ENCODE measurements around the gene BANF2. TPM values are rescaled to one million over a fixed set of nuclear protein-coding genes. Genes with fewer than 3 reads are reported as not detected.

BANF2 gene
- total and polyA plus RNA-seq, 2 of the 8 experiments (the other 6 are each of a cell fraction or from before 2014, with no cell fraction given), result not detected

- H3K4me1 ChIP-seq (replicated peaks in 1 of 4; ENCODE audit: control insufficient read depth in 3 of 4, insufficient read depth in 4 of 4, low read length in 3 of 4), result peaks cover 4 to 13% (median 10%) of the 10 kb centered on the region in 4 experiments
- no peak overlapping the region for H3K4me3 ChIP-seq (ENCODE audit: extremely low read depth in 1 of 4, insufficient read depth in 2 of 4, low read depth in 3 of 4, low read length in 4 of 4)
- H2BK120ac ChIP-seq (replicated peaks; ENCODE audit: low read depth, low read length), result peak overlapping the region; percentile 88
- no peaks in the 10 kb centered on the region for H3K79me1 ChIP-seq (ENCODE audit: low read depth, low read length)
- TF ChIP-seq JUND (IDR thresholded peaks at IDR 0.05; ENCODE audit: low read length) (no peak), SUZ12 (IDR thresholded peaks at IDR 0.05; ENCODE audit: low read length) (no peak), MAFK (IDR thresholded peaks at IDR 0.05; ENCODE audit: low read depth, low read length) (no peak), NRF1 (IDR thresholded peaks at IDR 0.05; ENCODE audit: low read depth, low read length) (no peak), SIX5 (IDR thresholded peaks at IDR 0.05; ENCODE audit: low read depth, low read length) (no peak), FOSL1 (IDR thresholded peaks at IDR 0.05; ENCODE audit: insufficient read depth, low read depth, low read length) (no peak), BCL11A (IDR thresholded peaks at IDR 0.05; ENCODE audit: low read depth in 2 of 2, low read length in 2 of 2) (no peak), CHD2 (IDR thresholded peaks at IDR 0.05; ENCODE audit: low read length) (no peak), TBP (IDR thresholded peaks at IDR 0.05; ENCODE audit: low read depth, low read length) (no peak), POU5F1 (IDR thresholded peaks at IDR 0.05; ENCODE audit: low read depth, low read length) (no peak), KDM1A (IDR thresholded peaks at IDR 0.05; ENCODE audit: borderline replicate concordance, low read length) (no peak)
- H3K27ac ChIP-seq (ENCODE audit: low read depth, low read length), result no peak overlapping the region
- no peaks in the 10 kb centered on the region for H3K23me2 ChIP-seq (ENCODE audit: low read depth, low read length)
- H3K23ac ChIP-seq (ENCODE audit: insufficient read length), result no peak overlapping the region
- peak overlapping the region; percentile 47; the same call in 1 of the 2 replicates for H2AK5ac ChIP-seq (ENCODE audit: low read depth, low read length)
- H3K79me2 ChIP-seq (ENCODE audit: control insufficient read depth in 1 of 2, insufficient read depth in 2 of 2, low read length in 2 of 2), result no peaks in the 10 kb centered on the region
- 87% methylated on average over 4 of the region's 4 CpGs; no CpG with 5 or more reads in 1 of the 2 experiments for WGBS, 2 experiments (ENCODE audit: extremely low coverage in 1 of 2, insufficient coverage in 1 of 2, insufficient read length in 1 of 2, insufficient replicate concordance in 2 of 2, low coverage in 1 of 2, low lambda C conversion rate in 2 of 2, missing lambda C conversion rate in 1 of 2)
- H3K4ac ChIP-seq (replicated peaks; ENCODE audit: insufficient read length, low read depth, low read length), result peak overlapping the region; percentile 5
- no peak overlapping the region for H3K9ac ChIP-seq (replicated peaks in 1 of 4; ENCODE audit: extremely low read depth in 1 of 4, low read depth in 3 of 4, low read length in 3 of 4)
- peak overlapping the region; percentile 95; the same call in 1 of the 2 replicates for H2BK12ac ChIP-seq (ENCODE audit: low read depth, low read length)
- peak overlapping the region; percentile 38 for H4K91ac ChIP-seq (replicated peaks; ENCODE audit: insufficient read length, low read length)
- peak overlapping the region; percentile 95; the same call in 1 of the 2 replicates for H2BK5ac ChIP-seq (ENCODE audit: low read depth, low read length)
- POLR2A ChIA-PET (ENCODE audit: partially characterized antibody), result interaction anchor here (1.4 kb wide), 1 partner anchor 104 kb away, joined by 3 read pairs; no protein-coding TSS in a partner anchor
- H3K36me3 ChIP-seq (ENCODE audit: control insufficient read depth in 2 of 4, insufficient read depth in 4 of 4, low read length in 3 of 4), result no peaks in the 10 kb centered on the region
- FAIRE-seq (no peak), DNase-seq (ENCODE audit: low read depth in 1 of 2, low spot score in 2 of 2) (no peak)
- no peak overlapping the region for H3K56ac ChIP-seq (replicated peaks; ENCODE audit: insufficient read length, low read depth, low read length)
- CTCF ChIA-PET (ENCODE audit: partially characterized antibody), result interaction anchor here (0.7 to 0.8 kb wide), 2 partner anchors 74 to 185 kb away, joined by 3 read pairs; no protein-coding TSS in a partner anchor
- H2BK15ac ChIP-seq (ENCODE audit: low read length), result peak overlapping the region; percentile 89; the same call in 1 of the 2 replicates
- H4K20me1 ChIP-seq (replicated peaks in 1 of 2; ENCODE audit: control insufficient read depth in 1 of 2, insufficient read depth in 2 of 2, low read length in 2 of 2), result no peaks in the 10 kb centered on the region
- H3K27me3 ChIP-seq (replicated peaks in 1 of 4; ENCODE audit: control insufficient read depth in 3 of 4, extremely low read depth in 1 of 4, insufficient read depth in 3 of 4, low read length in 3 of 4), result peaks cover 0 to 2% (median 0%) of the 10 kb centered on the region in 4 experiments; a peak in 2 of 7 replicates
- no peak overlapping the region for H2AFZ ChIP-seq (ENCODE audit: low read length)
- no peak overlapping the region for H4K5ac ChIP-seq (ENCODE audit: insufficient read length, low read depth, low read length)
- no peaks in the 10 kb centered on the region; a peak in 2 of 4 replicates for H3K9me3 ChIP-seq (ENCODE audit: insufficient read depth in 2 of 2, low read depth in 1 of 2, low read length in 1 of 2)
- peak overlapping the region; percentile 93 for H3K18ac ChIP-seq (ENCODE audit: extremely low read depth, low read length)
- H4K8ac ChIP-seq (ENCODE audit: extremely low read depth, insufficient read depth, low read length), result no peak overlapping the region
- no peak overlapping the region for H3K14ac ChIP-seq (ENCODE audit: insufficient read length)
- H2BK20ac ChIP-seq (ENCODE audit: low read length), result peak overlapping the region; percentile 96
- H3K4me2 ChIP-seq (ENCODE audit: insufficient read depth in 1 of 2, low read depth in 2 of 2, low read length in 2 of 2), result peak overlapping the region in 1 of 2 experiments; percentile 40; a peak in 1 of 4 replicates
Observed at GRCh38 chr20:17753516-17753915, 53.8 kb downstream of the BANF2 start.
